HCT116 (cell line): ENCODE data around the gene ETV7. TPM values are rescaled to one million over a fixed set of nuclear protein-coding genes. Genes with fewer than 3 reads are reported as not detected.

Source experiments
- ATAC-seq: fragments of 200-7000 bp; cut with Tn5 transposase; 2 replicates; pipeline ENCODE4 v1.9.1; 2020; ENCODE audit warnings: mild to moderate bottlenecking, moderate library complexity
- BruUV-seq: library from RNA; stranded (reverse); fragments of 400-500 nt; replicated peaks from 2 replicates; lab custom pipeline; 2021; lab: Mats Ljungman, UMichigan
- CTCF ChIA-PET: fragments of 300-600 bp; sonication (Branson Sonifier 250); formaldehyde crosslinking; loops from one replicate; lab custom pipeline; 2021; ENCODE audit warnings: antibody characterized with exemption; lab: Charles Lee
- POLR2A ChIA-PET: fragments of 300-600, 350-600 bp; sonication (Branson Sonifier 250); formaldehyde crosslinking; loops from one replicate; lab custom pipeline; 2021; ENCODE audit warnings: antibody characterized with exemption; lab: Charles Lee
- RAD21 ChIA-PET, 2 experiments: fragments of 300-600 bp; sonication (Branson Sonifier 250); formaldehyde crosslinking; loops; one replicate each; lab custom pipeline; 2023; ENCODE audit warnings: low total read pairs in 2 of 2; ENCODE audit not compliant: uncharacterized antibody in 2 of 2, unreplicated experiment in 2 of 2, low non-redundant PET in 1 of 2; lab: Charles Lee
- DNase-seq: peaks from one replicate; pipeline ENCODE4 v3.0.0-alpha.2; 2010; ENCODE audit warnings: low read depth, low spot score
- H2AFZ ChIP-seq: fragments of 200-600 bp; shearing (Covaris generic), sonication (generic); 2 replicates; pipeline ENCODE4 v1.6.1; 2017; ENCODE audit warnings: low read depth, mixed run types, mixed read lengths, antibody characterized with exemption, low read length; ENCODE audit not compliant: poor library complexity, severe bottlenecking
- H3K27ac ChIP-seq: 2 replicates; pipeline ENCODE4 v1.5.1; 2012; ENCODE audit warnings: low read depth, low read length
- H3K27me3 ChIP-seq: fragments of 200-600 bp; sonication (generic); 2 replicates; pipeline ENCODE4 v1.6.1; 2016; ENCODE audit warnings: mixed run types, low read length, mixed read lengths; ENCODE audit not compliant: insufficient read depth
- H3K36me3 ChIP-seq, 2 experiments: fragments of 200-500 bp in 1 of 2; fragments of 200-600 bp in 1 of 2; sonication (Bioruptor generic) in 1 of 2; sonication (generic) in 1 of 2; 2 replicates each; pipeline versions ENCODE4 v1.5.1 to v1.6.1; 2014 to 2016; ENCODE audit warnings: low read length in 2 of 2, inconsistent platforms in 1 of 2, mixed read lengths in 1 of 2, mixed run types in 1 of 2; ENCODE audit not compliant: insufficient read depth in 2 of 2, control insufficient read depth in 1 of 2
- H3K4me1 ChIP-seq, 2 experiments: fragments of 200-600 bp in 1 of 2; sonication (generic) in 1 of 2; 2 replicates each; pipeline versions ENCODE4 v1.5.1 to v1.6.1; 2012 to 2017; ENCODE audit warnings: low read length in 2 of 2, inconsistent platforms in 1 of 2, mild to moderate bottlenecking in 1 of 2, mixed read lengths in 1 of 2, mixed run types in 1 of 2, moderate library complexity in 1 of 2; ENCODE audit not compliant: insufficient read depth in 2 of 2, control insufficient read depth in 1 of 2
- H3K4me2 ChIP-seq: fragments of 200-600 bp; sonication (generic); 2 replicates; pipeline ENCODE4 v1.6.1; 2017; ENCODE audit warnings: mixed run types, low read length, mixed read lengths
- H3K4me3 ChIP-seq, 2 experiments: fragments of 200-600 bp in 1 of 2; sonication (generic) in 1 of 2; replicated peaks in 1 of 2; 2 replicates each; pipeline ENCODE4 v1.5.1; 2011 to 2016; ENCODE audit warnings: low read length in 2 of 2, control low read depth in 1 of 2, low read depth in 1 of 2, mild to moderate bottlenecking in 1 of 2, mixed read lengths in 1 of 2, mixed run types in 1 of 2
- H3K79me2 ChIP-seq: fragments of 200-600 bp; sonication (generic); 2 replicates; pipeline ENCODE4 v1.6.1; 2017; ENCODE audit warnings: mild to moderate bottlenecking, mixed run types, low read length, moderate library complexity, mixed read lengths; ENCODE audit not compliant: insufficient read depth
- H3K9ac ChIP-seq: fragments of 200-600 bp; sonication (generic); 2 replicates; pipeline ENCODE4 v1.6.1; 2016; ENCODE audit warnings: low read length, mixed read lengths
- H3K9me2 ChIP-seq: fragments of 200-600 bp; sonication (generic), shearing (Covaris generic); 2 replicates; pipeline ENCODE4 v1.6.1; 2017; ENCODE audit warnings: mixed run types, mild to moderate bottlenecking, moderate library complexity; ENCODE audit not compliant: insufficient read depth
- H3K9me3 ChIP-seq, 2 experiments: fragments of 200-500 bp in 1 of 2; fragments of 200-600 bp in 1 of 2; sonication (Bioruptor generic) in 1 of 2; sonication (generic) in 1 of 2; 2 replicates each; pipeline ENCODE4 v1.6.1; 2014 to 2017; ENCODE audit warnings: low read length in 2 of 2, mixed read lengths in 2 of 2, inconsistent platforms in 1 of 2, low read depth in 1 of 2, mild to moderate bottlenecking in 1 of 2, mixed run types in 1 of 2, moderate library complexity in 1 of 2; ENCODE audit not compliant: control insufficient read depth in 1 of 2, insufficient read depth in 1 of 2
- H4K20me1 ChIP-seq: fragments of 200-600 bp; sonication (generic), shearing (Covaris generic); 2 replicates; pipeline ENCODE4 v1.6.1; 2017; ENCODE audit warnings: mixed run types, mild to moderate bottlenecking, moderate library complexity; ENCODE audit not compliant: insufficient read depth
- CBX3 ChIP-seq: IDR thresholded peaks from 2 replicates; pipeline ENCODE4 v1.6.1; 2012; ENCODE audit warnings: low read depth
- CEBPB ChIP-seq: IDR thresholded peaks from 2 replicates; pipeline ENCODE4 v1.6.1; 2012; ENCODE audit warnings: low read depth
- EGR1 ChIP-seq: IDR thresholded peaks from 2 replicates; pipeline ENCODE4 v1.6.1; 2012; ENCODE audit warnings: low read depth
- ELF1 ChIP-seq: IDR thresholded peaks from 2 replicates; pipeline ENCODE4 v1.6.1; 2012; ENCODE audit warnings: low read depth, borderline replicate concordance
- EZH2 ChIP-seq: fragments of 200-600 bp; sonication (generic); IDR thresholded peaks from 2 replicates; pipeline ENCODE4 v1.6.1; 2017; ENCODE audit warnings: antibody characterized with exemption, mixed run types
- FOSL1 ChIP-seq: IDR thresholded peaks from 2 replicates; pipeline ENCODE4 v1.6.1; 2012; ENCODE audit warnings: low read depth
- JUND ChIP-seq: IDR thresholded peaks from 2 replicates; pipeline ENCODE4 v1.6.1; 2012
- MAX ChIP-seq: IDR thresholded peaks from 2 replicates; pipeline ENCODE4 v1.6.1; 2012
- POLR2A ChIP-seq: IDR thresholded peaks from 2 replicates; pipeline ENCODE4 v1.7.0; 2011; ENCODE audit warnings: borderline replicate concordance; ENCODE audit not compliant: insufficient read depth, insufficient read length; ENCODE audit errors: extremely low read depth
- POLR2AphosphoS5 ChIP-seq: IDR thresholded peaks from 2 replicates; pipeline ENCODE4 v1.6.1; 2011; ENCODE audit warnings: mild to moderate bottlenecking, low read depth, low read length, moderate library complexity
- RAD21 ChIP-seq: IDR thresholded peaks from 2 replicates; pipeline ENCODE4 v1.6.1; 2012; ENCODE audit warnings: low read depth, mild to moderate bottlenecking
- SP1 ChIP-seq: IDR thresholded peaks from 2 replicates; pipeline ENCODE4 v1.6.1; 2012; ENCODE audit warnings: low read depth
- SRF ChIP-seq: IDR thresholded peaks from 2 replicates; pipeline ENCODE4 v1.6.1; 2012; ENCODE audit warnings: low read depth
- TCF7L2 ChIP-seq: IDR thresholded peaks from 2 replicates; pipeline ENCODE4 v1.7.0; 2011; ENCODE audit warnings: borderline replicate concordance, inconsistent platforms; ENCODE audit not compliant: insufficient read depth, insufficient read length; ENCODE audit errors: extremely low read depth
- YY1 ChIP-seq: IDR thresholded peaks from 2 replicates; pipeline ENCODE4 v1.6.1; 2011; ENCODE audit warnings: low read length, low read depth, moderate library complexity, mild to moderate bottlenecking; ENCODE audit not compliant: insufficient replicate concordance; ENCODE audit errors: extremely low read depth
- ZBTB33 ChIP-seq: IDR thresholded peaks from 2 replicates; pipeline ENCODE4 v1.6.1; 2011; ENCODE audit warnings: mild to moderate bottlenecking, low read length, moderate library complexity; ENCODE audit not compliant: insufficient replicate concordance; ENCODE audit errors: extremely low read depth
- ZNF274 ChIP-seq: fragments of 200-500 bp; sonication (Bioruptor generic); IDR thresholded peaks from 2 replicates; pipeline ENCODE4 v1.6.1; 2014; ENCODE audit warnings: mild to moderate bottlenecking, low read depth, low read length, inconsistent platforms
- intact Hi-C: fragments of 100-400 bp; cut with micrococcal nuclease; formaldehyde crosslinking; loops from 2 replicates; pipeline ENCODE4 v1.10.0; 2022
- total RNA-seq: library from RNA; stranded (reverse); gene quantifications from one replicate; pipeline ENCODE4 v1.2.1, GENCODE V29; 2021; ENCODE audit not compliant: unreplicated experiment
- TF ChIP-seq, protein P1 (sequence below): IDR thresholded peaks from 2 replicates; pipeline ENCODE4 v1.6.1; 2012; ENCODE audit warnings: low read depth
- TF ChIP-seq, protein P2 (sequence below), 3 experiments: fragments of 200-600 bp in 1 of 3; sonication (generic) in 1 of 3; IDR thresholded peaks in 2 of 3; conservative IDR thresholded peaks in 1 of 3; 2 replicates each; pipeline ENCODE4 v1.5.1; 2012 to 2017; ENCODE audit warnings: low read depth in 2 of 3, low read length in 2 of 3, antibody characterized with exemption in 1 of 3, borderline replicate concordance in 1 of 3, control low read depth in 1 of 3, mild to moderate bottlenecking in 1 of 3, mixed read lengths in 1 of 3, mixed run types in 1 of 3, moderate library complexity in 1 of 3; ENCODE audit not compliant: insufficient read depth in 1 of 3
- TF ChIP-seq, protein P3 (sequence below): IDR thresholded peaks from 2 replicates; pipeline ENCODE4 v1.6.1; 2012

ETV7 gene
- total RNA-seq, 1 experiment from 2014 or later: 1.0 TPM

GRCh38 chr6:36336208-36336710, 51.2 kb downstream of the ETV7 start:
- Histone ChIP-seq H3K9me2 (no peaks in the 10 kb centered on the region), H3K4me2 (no peak overlapping the region), H3K4me3 (no peak overlapping the region), H3K36me3 (no peaks in the 10 kb centered on the region), H3K9me3 (no peaks in the 10 kb centered on the region), H3K4me1 (peaks cover 5 to 10% of the 10 kb centered on the region in 2 experiments), H3K27me3 (0 out of 2 replicates have a peak, but pooled peaks cover 6% of the 10 kb centered on the region), H2AFZ (no peak overlapping the region), H4K20me1 (no peaks in the 10 kb centered on the region), H3K79me2 (no peaks in the 10 kb centered on the region), H3K27ac (no peak overlapping the region), H3K9ac (no peak overlapping the region)
- intact Hi-C loops: no loop called here
- CTCF ChIA-PET: no interaction called here
- no peak for ATAC-seq
- POLR2A ChIA-PET: no interaction called here
- DNase-seq: no peak
- no peak for TF ChIP-seq RAD21
- TF ChIP-seq ZNF274: no peak
- TF ChIP-seq EGR1: no peak
- TF ChIP-seq ELF1: no peak
- TF ChIP-seq YY1: no peak
- TF ChIP-seq FOSL1: no peak
- TF ChIP-seq, protein P1, sequence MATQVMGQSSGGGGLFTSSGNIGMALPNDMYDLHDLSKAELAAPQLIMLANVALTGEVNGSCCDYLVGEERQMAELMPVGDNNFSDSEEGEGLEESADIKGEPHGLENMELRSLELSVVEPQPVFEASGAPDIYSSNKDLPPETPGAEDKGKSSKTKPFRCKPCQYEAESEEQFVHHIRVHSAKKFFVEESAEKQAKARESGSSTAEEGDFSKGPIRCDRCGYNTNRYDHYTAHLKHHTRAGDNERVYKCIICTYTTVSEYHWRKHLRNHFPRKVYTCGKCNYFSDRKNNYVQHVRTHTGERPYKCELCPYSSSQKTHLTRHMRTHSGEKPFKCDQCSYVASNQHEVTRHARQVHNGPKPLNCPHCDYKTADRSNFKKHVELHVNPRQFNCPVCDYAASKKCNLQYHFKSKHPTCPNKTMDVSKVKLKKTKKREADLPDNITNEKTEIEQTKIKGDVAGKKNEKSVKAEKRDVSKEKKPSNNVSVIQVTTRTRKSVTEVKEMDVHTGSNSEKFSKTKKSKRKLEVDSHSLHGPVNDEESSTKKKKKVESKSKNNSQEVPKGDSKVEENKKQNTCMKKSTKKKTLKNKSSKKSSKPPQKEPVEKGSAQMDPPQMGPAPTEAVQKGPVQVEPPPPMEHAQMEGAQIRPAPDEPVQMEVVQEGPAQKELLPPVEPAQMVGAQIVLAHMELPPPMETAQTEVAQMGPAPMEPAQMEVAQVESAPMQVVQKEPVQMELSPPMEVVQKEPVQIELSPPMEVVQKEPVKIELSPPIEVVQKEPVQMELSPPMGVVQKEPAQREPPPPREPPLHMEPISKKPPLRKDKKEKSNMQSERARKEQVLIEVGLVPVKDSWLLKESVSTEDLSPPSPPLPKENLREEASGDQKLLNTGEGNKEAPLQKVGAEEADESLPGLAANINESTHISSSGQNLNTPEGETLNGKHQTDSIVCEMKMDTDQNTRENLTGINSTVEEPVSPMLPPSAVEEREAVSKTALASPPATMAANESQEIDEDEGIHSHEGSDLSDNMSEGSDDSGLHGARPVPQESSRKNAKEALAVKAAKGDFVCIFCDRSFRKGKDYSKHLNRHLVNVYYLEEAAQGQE: no peak
- TF ChIP-seq, protein P2, sequence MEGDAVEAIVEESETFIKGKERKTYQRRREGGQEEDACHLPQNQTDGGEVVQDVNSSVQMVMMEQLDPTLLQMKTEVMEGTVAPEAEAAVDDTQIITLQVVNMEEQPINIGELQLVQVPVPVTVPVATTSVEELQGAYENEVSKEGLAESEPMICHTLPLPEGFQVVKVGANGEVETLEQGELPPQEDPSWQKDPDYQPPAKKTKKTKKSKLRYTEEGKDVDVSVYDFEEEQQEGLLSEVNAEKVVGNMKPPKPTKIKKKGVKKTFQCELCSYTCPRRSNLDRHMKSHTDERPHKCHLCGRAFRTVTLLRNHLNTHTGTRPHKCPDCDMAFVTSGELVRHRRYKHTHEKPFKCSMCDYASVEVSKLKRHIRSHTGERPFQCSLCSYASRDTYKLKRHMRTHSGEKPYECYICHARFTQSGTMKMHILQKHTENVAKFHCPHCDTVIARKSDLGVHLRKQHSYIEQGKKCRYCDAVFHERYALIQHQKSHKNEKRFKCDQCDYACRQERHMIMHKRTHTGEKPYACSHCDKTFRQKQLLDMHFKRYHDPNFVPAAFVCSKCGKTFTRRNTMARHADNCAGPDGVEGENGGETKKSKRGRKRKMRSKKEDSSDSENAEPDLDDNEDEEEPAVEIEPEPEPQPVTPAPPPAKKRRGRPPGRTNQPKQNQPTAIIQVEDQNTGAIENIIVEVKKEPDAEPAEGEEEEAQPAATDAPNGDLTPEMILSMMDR (IDR thresholded peaks at IDR 0.05 in 2 of 3, conservative IDR thresholded peaks at IDR 0.05 in 1 of 3; ENCODE audit: borderline replicate concordance in 1 of 3, insufficient read depth in 1 of 3, low read depth in 2 of 3, low read length in 2 of 3): no peak
- TF ChIP-seq POLR2AphosphoS5: no peak
- no peak for TF ChIP-seq SRF
- TF ChIP-seq, protein P3, sequence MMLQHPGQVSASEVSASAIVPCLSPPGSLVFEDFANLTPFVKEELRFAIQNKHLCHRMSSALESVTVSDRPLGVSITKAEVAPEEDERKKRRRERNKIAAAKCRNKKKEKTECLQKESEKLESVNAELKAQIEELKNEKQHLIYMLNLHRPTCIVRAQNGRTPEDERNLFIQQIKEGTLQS: no peak
- TF ChIP-seq SP1: no peak
- no peak for TF ChIP-seq ZBTB33
- no peak for TF ChIP-seq CBX3
- TF ChIP-seq JUND: no peak
- TF ChIP-seq TCF7L2: no peak
- TF ChIP-seq POLR2A: no peak
- no peak for TF ChIP-seq MAX
- no peak for TF ChIP-seq EZH2
- no peak for TF ChIP-seq CEBPB
- RAD21 ChIA-PET: no interaction called here
- no TSS peak for BruUV-seq
